ENCODE data around the gene LIPT2. TPM values are rescaled to one million over a fixed set of nuclear protein-coding genes. Genes with fewer than 3 reads are reported as not detected.

LIPT2 gene
- total RNA-seq, 1 experiment from 2014 or later, result 5.8 TPM

Other genes with a start within 250 kb of the LIPT2 start
- gene P4HA3, start 182.1 kb downstream of the LIPT2 start, total RNA-seq (2021), result 0.22 and 0.60 TPM in 2 replicates
- gene PGM2L1, start 95.3 kb downstream of the LIPT2 start, total RNA-seq (2021), result 7.3 and 7.8 TPM in 2 replicates
- 0.28 and 0.52 TPM in 2 replicates for gene KCNE3, start 26.2 kb downstream of the LIPT2 start, total RNA-seq (2021)
- gene POLD3, start 98.9 kb upstream of the LIPT2 start, total RNA-seq (2021), result 41.2 and 44.1 TPM in 2 replicates
- gene CHRDL2, start 237.7 kb upstream of the LIPT2 start, total RNA-seq (2021), result not detected in 2 replicates